Measurements from ENCODE around the gene PREX1.

The PREX1 gene

DNA sequence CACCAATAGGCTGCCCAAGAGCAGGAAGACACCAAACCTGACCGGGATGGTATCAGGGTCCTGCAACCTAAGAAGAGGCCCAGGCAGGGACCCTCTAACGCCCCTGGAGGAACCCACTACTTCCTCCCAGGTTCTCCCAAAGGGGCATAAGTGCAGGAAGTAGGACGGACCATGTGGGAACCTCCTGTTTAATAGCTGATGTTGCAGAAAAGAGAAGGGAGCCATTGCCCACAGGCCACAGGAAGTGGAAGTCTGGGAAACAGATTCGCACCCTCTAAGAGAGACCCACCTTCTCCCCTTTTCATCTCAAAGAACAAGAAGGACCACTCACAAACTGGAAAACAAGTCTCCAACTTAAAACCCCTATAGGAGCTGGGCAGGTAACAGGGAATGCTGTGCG is 18.1 kb downstream of the PREX1 start:
- DNase-seq: no peak

DNA sequence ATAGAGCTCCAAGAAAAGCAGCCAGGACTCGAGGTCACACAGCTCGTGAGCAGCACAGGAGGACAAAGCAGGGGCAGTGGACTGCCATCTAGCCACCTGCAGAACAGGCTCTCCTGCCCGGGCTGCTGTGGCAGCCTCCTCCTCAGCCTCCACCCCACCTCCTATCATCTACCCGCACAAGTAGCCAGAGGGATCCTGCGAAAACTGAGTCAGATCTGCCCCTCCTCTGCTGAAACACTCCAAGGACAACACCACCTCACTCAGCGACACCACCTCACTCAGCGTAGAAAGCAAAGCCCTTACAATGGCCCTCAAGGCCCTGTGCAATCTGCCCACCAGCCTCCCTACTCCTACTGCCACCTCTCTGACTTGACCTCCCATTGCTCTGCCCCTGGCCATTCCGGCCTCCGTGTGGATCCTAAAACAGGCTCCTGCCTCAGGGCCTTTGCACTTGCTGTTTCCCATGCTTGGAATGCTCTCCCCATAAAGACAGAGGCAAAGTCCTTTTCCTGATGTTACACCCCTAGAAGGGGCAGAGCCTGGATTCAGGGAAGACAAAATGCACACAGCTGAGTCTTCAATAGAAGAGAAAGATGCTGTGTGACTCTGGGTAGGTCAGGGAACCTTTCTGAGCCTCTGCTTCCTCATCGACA is 19.3 kb downstream of the PREX1 start:
- no peak for DNase-seq

DNA sequence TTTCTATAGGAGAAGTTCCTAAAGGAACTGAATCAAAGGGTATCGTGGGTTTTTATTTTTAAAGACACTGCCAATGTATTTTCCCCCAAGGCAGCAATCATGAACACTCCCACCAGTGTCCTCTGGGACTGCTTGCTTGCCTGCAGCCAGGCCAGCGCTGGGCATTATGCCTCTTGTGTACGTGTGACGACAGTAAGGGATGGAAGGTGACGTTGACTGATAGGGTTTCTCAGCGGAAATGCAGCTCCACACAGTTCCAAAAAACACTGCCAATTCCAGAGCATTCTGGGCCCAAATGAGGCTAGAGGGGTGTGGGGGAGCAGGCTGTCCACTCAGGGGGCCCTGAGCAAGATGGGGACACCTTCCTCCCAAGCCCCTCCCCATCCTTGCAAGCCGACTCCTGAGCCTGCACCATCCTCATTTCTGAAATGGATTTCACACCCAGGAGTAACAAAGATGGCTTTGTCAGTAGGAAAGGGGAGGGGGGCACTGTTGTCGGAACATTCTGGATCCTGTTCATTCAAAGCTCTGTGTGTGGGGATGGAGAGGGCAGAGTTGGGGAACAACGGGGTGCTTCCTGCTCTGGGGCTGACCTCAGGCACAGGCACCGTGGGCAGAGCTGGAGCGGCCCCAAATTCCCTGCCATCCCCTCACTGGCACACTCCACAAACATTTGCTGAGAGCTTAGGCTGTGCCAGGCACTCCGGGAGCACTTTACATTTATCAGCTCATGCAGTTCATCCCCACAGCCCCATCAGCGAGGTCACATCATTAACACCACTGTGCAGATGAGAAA is 20.0 kb downstream of the PREX1 start:
- no peak for DNase-seq

DNA sequence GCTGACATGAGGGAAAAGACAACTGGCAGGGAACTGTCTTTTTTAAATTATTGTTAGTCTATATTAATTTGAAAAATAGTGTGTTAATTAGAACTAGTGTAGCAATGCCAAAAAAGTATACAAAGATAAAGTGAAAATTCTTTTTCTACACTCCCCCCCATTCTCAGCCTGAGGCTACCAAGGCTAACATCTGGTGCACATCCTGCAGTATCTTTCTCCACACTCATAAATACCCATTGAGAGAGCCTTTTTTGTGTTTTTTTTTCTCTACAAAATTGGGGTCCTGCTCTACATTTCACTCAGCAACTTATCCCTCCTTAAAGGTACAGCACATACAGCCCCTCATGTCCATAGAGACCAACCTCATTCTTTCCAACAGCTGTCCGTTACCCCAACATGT is 20.7 kb downstream of the PREX1 start:
- no peak for DNase-seq

DNA sequence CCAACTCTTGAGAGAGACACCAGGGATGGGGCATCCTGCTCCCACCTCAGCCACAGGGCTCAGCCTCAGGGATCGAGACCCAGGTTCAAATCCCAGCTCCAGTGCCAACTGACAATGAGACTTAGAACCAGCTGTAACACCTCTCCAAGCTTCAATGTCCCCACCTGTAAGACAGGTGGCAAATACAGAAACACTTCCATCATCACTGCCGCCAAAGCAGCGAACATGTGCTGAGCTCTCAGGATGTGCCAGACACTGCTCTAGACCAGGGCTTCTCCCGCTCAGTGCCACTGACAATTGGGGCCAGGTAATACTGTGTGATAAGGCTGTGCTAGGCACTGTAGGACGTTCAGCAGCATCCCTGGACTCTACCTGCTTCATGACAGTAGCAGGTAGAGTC is 22.1 kb downstream of the PREX1 start:
- DNase-seq: no peak

DNA sequence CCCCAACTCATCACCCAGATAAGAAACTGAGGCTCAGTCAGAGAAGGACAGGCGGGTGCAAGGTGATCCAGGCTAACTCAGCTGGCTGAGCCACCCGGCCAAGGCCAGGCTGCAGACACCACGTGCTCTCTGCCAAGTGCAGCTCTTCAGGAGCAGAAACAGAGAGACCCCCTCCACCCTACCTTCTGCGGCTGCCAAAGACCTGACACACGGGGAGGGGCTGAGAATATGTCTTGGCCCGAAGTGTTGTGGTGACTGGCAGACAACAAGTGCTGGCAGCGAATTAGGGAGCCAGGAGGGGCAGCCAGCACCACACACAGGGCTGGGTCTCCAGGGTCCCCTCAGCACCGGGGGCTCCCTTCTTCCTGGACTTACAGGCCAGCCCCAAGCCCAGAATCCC is 22.5 kb downstream of the PREX1 start:
- DNase-seq: no peak

DNA sequence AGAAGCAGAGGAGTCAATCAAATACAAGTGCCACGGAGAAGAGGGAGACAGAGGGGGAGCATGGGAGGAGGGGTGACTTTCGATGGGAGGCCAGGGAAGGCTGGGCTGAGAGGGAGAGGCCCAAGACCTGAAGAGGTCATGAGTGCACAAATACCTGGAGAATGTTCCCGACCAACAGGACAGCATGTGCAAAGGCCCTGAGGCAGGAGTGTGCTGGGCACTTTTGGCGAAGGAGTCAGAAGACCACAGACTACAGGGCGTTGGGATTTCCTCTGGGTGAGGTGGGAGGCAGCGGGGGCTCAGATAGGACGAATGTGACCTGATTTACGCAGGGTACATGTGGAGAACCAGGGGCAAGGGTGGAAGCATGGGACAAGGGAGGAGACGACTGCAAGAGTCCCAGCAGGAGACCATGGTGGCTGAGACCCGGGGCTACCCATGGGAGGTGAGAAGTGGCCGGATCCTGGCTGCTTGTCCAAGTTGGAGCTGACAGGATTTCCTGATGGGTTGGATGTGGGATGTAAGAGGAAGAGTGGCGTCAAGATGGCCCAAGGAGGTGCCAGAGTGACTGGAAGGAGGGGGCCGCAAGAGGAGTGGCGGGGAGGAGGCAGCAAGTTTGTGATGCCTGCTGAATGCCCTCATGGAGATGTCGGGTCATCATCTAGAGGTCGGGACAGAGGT is 23.4 kb downstream of the PREX1 start:
- DNase-seq: no peak

DNA sequence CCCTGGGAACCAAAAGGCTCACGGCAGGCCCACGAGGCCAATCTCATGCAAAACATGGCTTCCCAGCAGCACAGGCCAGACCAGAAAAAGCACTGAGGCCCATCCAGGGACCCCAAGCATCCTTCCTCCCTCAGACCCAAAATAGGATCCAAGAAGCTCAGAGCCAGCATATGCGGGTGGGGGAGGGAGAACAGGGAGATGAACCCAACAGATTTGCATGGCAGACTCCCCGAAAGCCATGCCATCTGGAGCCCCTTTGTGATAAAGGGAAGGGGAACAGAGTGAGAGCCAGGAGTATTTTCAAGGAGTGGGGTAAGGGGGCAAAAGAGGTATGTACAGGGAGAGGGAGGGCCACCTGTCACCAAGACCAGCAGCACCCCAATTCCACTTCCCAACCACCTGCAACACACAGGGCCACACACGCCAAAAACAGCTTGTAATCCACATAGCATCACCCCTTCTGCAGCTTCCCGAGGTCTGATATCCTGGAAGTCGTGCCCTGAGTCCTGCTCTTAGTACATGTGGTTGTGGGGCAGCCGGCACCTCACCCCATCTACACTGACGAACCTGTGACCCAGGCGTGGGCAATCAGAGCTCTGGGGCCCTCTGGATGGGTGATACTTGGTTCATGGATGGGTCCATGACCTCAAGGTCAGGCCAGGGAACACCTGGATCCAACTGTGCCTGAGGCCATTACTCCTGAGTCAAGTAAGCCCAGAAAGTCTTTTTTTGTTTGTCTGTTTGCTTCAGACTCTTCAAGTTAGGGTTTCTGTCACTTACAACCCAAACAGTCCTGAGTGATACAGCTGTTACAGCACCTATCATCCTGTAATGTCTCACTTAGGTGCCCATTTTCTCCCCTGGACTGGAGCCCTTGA is 24.4 kb downstream of the PREX1 start:
- no peak for DNase-seq

DNA sequence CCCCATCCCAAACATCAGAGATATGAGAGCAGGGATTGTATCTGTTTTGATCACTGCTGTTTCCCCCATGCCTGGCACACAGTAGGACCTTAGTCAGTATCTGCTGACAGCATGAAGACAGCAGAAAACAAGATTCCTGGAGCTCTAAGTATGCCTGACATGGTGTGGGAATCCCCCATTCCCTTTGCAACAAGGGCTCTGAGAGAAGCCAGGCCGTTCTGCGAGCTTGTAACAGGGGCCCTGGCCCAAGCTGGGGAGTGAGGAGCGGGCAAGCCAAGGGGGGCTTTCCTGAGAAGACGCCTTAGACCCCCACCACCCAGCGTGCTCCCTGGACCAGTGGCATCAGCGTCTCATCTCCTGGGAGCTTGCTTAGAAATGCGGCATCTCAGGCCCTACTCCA is 25.2 kb downstream of the PREX1 start:
- DNase-seq: no peak

DNA sequence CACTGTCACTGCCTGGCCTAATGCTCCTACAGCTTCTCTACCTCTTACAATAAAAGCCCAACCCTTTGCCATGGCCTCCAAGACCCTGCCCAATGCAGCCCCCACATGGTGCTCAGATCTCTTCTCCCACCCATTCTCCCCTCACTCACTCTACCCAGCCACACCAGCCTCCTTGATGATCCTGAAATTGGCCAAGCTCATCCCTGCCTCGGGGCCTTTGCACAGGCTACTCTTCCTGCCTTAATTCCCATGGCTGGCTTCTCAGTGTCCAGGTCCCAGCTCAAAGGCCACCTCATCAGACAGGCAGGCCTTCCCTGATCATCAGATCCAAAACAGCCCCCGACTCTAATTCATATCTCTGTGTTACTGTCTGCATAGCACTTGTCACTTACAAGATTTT is 25.6 kb downstream of the PREX1 start:
- no peak for DNase-seq

DNA sequence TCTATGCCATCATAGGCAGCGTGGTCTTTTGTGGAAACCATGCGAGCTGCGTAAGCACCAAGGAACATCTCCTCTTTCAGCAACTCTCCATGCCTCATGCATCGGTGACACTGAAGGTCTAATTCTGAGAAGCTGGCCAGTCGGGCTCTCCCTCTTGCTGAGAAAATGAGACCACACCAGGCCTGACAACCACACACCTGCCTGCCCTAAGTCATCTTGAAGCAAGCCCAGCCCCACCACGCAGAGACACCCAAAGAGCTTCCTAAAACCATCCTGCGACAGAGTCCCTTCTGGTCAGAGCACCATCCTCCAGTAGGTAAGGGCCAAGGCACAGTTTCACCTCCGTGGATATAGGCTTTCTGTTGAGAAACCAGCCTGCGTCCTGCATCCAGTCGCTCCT is 26.6 kb downstream of the PREX1 start:
- no peak for DNase-seq

DNA sequence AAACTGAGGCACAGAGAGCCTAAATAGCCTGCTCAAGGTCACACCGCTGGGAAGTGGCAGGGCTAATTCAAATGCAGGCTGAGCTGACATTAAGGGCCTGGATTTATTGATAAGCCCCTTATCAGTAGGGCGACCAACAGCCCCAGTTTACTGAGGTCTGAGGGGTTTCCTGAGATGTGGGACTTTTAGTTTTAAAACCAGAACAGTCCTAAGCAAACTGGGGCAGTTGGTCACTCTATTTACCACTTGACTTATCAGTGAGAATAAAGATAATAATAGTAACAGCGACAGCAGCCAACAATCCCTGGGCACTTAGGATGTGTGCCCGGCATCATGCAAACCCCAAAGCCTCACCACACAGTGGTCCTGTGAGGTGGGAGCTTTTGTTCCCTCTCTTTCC is 27.6 kb downstream of the PREX1 start:
- DNase-seq: no peak

DNA sequence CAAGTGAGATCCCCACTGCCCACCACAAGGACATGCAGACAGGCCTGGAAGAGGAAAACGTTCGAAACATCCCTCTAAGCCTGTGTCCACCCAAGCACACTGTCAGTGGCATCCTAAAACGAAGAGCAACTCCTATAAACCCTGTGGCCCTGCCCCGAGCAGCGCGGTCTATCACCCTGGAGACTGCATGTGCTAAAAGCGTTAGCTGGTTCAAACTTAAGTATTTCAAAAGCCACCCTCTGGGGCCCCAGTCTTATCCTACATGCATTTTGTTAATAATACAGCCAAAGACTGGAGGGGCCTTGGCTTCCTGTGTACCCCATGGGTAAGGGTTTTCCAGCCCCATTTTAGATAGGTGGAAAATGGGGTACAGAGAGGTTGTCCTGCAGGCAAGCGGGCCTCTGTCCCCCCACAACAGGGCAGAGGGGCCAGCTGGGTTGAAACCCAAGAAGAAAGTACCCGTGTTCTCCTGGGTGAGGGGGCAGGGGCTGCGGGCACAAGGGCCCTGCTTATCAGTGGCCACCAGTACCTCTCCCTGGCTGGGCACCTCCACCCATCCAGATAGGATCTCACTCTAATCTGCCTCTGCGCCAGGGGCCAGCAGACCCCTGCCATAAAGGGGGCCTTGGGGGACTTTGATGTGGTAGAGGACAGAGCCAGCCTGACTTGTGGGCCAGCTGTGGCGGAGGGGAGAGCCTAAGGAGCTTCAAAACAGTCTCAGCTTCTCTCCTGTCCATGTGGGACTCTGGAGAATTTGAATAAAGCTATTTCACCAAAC is 28.3 kb downstream of the PREX1 start:
- DNase-seq: no peak

DNA sequence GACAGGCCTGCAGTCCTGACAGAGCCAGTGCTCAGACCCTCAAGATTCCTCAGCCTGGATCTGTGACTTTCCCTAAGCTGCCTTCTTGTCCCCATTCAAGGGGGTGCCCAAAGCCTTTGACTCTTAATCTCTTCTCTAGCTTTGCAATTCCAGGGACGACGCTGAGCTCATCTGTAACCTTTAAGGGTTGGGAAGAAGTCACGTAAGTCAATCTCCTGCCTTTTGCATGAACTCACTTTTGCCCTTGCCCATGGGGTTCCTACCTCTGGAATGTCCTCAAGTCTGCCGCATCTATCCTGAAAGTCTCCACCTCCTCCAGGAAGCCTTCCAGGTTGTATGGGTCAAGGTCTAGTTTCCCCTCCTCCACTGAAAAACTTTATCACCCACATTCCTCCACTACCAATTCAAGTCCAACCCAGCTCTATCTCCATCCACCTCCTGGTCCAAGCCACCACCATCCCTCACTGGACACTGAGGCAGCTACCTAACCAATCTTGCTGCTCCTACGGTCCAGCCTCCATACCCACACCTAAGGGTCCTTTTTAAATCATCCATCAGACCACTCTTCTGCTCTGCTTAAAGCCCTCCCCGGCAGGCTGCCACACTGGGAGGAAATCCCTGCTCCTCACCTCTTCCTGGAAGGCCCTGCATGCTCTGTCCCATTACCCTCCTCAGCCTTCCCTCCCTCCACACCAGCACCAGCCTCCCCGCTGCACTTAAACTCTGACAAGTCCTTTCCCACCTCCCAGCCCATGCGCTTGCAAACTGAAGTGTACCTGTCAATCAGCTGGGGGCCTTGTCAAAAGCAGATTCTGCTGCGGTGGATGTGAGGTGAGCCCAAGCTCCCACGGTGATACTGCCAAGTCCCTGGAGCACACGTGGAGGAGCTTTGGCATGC is 29.7 kb downstream of the PREX1 start:
- DNase-seq: no peak

DNA sequence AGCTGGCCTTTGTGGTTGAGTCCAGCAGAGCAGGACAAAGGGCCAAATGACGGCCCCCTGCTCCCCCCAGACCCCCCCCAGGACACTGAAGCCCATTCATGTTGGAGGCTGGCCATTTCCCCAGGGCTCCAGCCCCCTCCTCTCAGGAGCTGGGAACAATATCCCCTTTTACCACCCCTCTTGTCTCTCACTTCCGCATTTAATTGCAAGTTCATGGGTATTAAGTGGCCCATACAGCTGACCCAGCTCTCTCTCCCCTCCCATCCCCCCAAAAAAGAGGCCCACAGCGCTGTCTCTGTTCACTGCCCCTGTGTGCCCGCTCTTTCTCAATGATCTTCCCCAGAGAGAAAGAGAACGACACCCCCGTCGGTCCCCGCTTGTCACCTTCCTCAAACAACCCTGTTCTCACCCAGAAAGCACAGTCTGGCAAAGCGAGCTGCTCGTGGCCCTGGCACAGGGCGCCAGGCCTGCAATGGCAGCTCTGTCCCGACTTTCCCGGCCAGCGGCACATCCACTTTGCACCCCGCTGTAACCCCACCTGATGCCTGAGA is 30.4 kb downstream of the PREX1 start:
- DNase-seq: no peak

DNA sequence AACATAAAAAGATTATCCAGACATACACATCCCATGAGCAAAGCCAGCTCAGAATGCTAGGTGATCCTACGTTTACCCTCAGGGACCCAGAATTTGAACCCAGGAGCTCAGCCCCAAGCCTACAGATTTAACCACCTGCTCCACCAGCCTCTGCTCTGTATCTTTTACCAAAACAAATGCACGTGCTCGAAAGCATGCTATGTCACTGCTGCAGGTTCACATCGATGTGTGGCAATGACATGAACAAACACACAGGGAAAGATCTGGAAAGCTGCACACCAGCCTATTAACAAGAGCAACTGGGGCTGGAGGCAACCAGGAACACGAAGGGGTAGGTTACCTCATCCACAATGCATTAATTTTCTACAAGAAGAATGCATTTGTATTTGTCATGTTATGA is 32.1 kb downstream of the PREX1 start:
- DNase-seq: peak; percentile 15

DNA sequence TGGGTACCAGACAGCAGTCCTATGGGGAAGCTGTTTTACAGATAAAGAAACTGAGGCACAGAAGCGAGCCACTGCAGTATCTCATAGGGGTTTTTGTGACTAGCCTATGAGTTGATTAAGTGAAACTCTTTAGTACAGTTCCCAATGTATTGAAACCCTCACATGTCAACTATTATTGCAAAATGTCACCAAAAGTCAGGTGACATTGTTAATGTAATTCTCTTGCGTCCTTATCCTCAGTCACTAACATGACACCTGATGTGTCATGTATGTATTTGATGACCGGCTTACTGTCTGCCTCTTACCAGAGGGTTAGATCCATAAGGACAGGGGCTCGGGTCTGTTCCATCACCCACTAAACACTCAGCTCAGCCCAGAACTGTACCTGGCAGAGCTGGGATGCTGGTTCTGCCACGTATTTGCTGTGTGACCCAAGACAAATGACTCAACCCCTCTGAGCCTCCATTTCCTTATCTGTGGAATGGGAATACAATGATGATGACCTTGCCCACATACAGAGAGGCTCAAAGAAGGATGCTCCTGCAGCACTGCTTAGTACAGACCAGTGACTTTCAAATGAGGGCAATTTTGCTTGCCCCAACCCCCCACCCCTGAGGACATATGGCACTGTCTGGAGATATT is 32.9 kb downstream of the PREX1 start:
- no peak for DNase-seq

DNA sequence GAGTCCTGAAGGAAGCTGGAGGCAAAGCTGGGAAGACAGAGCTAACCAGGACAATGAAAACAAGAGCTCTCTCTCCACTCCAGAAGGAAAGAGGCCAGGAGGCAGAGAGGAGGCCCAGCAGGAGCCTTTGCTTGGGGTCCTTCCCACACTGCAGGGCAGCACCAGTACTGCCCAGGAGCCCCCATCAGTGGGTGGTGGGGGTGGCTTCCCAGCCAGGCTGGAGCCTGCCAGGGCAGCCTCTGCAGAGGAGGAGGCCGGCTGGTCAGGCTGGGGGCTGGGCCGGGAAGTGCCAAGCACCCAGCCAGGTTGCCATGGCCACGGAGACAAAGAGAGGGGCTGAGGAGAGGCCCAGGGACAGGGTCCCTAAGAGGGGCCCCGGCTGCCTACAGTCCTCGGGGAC is 33.4 kb downstream of the PREX1 start:
- no peak for DNase-seq

DNA sequence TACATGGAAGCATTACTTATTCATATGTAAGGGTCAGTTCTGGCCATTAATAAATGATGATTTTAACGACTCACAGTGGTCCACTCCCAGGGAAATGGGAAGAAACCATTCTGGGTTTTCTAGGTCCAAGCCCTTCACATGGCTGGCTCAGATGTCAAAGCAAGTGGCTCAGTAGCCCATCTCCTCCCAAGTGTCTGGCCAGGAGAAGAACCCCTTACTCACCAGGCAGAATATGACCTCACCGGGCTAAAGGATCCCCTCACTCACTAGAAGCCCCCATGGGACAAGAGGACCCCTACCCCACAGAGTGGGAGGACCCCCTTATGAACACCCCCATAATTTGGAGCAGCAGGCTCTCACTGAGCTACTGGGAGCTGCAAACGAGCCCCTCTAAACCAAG is 34.0 kb downstream of the PREX1 start:
- DNase-seq: no peak

DNA sequence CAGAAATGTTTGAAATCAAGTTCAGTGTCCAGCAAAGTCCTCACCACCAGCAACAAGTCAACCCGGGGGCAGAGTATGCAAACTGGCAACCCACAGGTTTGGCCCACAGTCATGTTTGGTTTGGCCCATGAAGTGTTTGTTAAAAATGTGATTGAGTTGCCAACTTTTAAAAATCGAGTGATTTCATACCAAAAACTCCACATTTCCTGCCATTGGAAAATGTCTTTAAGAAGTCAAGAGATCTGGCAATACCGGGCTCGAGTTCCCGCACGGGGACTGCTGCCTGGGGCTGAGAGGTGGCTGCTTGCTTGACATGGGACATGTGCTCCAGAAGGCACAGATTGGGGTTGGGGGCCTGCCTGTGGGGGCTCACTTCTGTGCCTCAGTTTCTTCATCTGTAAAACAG is 36.1 kb downstream of the PREX1 start:
- peak; percentile 57 for DNase-seq

All from fibroblast of skin of right biceps (primary cell).